Measurements from ENCODE around the gene PLCL1. TPM values are rescaled to one million over a fixed set of nuclear protein-coding genes. Genes with fewer than 3 reads are reported as not detected.

The PLCL1 gene
- polyA plus RNA-seq (2012; rRNA removed): 7.7 and 10.3 TPM in 2 replicates
- polyA plus RNA-seq (2012; cell fraction: cytosol; rRNA removed): 12.6 and 15.5 TPM in 2 replicates
- 2.8 and 6.3 TPM in 2 replicates for polyA plus RNA-seq (2012; cell fraction: nucleus; rRNA removed)

GRCh38 chr2:197804049-197804757 lies at the start of gene PLCL1:
Gene PLCL1, plus strand, starts transcription at chr2:197804593.
- POLR2A ChIA-PET: no interaction called here
- Histone ChIP-seq H3K27me3 (ENCODE audit: insufficient read depth) (no peaks in the 10 kb centered on the region), H3K9ac (peak within 1 kb of the TSS; percentile 65), H3K79me2 (ENCODE audit: insufficient read depth) (peaks cover 51% of the 10 kb centered on the region), H3K9me2 (no peaks in the 10 kb centered on the region), H3K36me3 (replicated peaks in 1 of 2; ENCODE audit: control insufficient read depth in 1 of 2, insufficient read depth in 2 of 2, low read length in 1 of 2) (no peaks in the 10 kb centered on the region), H2AFZ (ENCODE audit: low read depth) (peak within 1 kb of the TSS; percentile 85), H3F3A (replicated peaks; ENCODE audit: insufficient read depth) (no peaks in the 10 kb centered on the region), H3K4me1 (ENCODE audit: control insufficient read depth in 1 of 2, insufficient read depth in 2 of 2, low read depth in 1 of 2, low read length in 1 of 2) (peaks cover 0 to 10% of the 10 kb centered on the region in 2 experiments; a peak in 2 of 4 replicates), H3K9me3 (no peaks in the 10 kb centered on the region), H3K27ac (ENCODE audit: low read depth in 2 of 2, low read length in 1 of 2) (peak within 1 kb of the TSS in 1 of 2 experiments; percentile 51; a peak in 2 of 4 replicates), H3K4me3 (ENCODE audit: low read depth in 2 of 2, low read length in 1 of 2) (peak within 1 kb of the TSS; percentile 85 to 92), H4K20me1 (ENCODE audit: insufficient read depth) (no peaks in the 10 kb centered on the region; the same call in 1 of the 2 replicates), H3K4me2 (peak within 1 kb of the TSS; percentile 79)
- 1% methylated on average over 24 of the region's 50 CpGs for WGBS (ENCODE audit: low lambda C conversion rate)
- DNase-seq: peak; percentile 93
- CTCF ChIA-PET: interaction anchor here (0.9 to 1.8 kb wide), 16 partner anchors 9 to 495 kb away, joined by 3 to 24 read pairs (median 4); no protein-coding TSS in a partner anchor
- TF ChIP-seq, protein P1, sequence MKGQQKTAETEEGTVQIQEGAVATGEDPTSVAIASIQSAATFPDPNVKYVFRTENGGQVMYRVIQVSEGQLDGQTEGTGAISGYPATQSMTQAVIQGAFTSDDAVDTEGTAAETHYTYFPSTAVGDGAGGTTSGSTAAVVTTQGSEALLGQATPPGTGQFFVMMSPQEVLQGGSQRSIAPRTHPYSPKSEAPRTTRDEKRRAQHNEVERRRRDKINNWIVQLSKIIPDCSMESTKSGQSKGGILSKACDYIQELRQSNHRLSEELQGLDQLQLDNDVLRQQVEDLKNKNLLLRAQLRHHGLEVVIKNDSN (IDR thresholded peaks at IDR 0.05; ENCODE audit: borderline replicate concordance, low read depth): no peak
- peak; percentile 99 for TF ChIP-seq SIN3A (IDR thresholded peaks at IDR 0.05; ENCODE audit: borderline replicate concordance, low read depth, low read length)
- TF ChIP-seq RXRA (IDR thresholded peaks at IDR 0.05; ENCODE audit: borderline replicate concordance, low read depth): no peak
- TF ChIP-seq ZBTB33 (IDR thresholded peaks at IDR 0.05; ENCODE audit: borderline replicate concordance, low read depth): 0 out of 2 replicates have a peak, but pooled peaks have one; percentile 16
- TF ChIP-seq MEF2A (IDR thresholded peaks at IDR 0.05; ENCODE audit: borderline replicate concordance, low read depth): no peak
- no peak for TF ChIP-seq NFIC (IDR thresholded peaks at IDR 0.05; ENCODE audit: borderline replicate concordance)
- TF ChIP-seq GATA2 (CRISPR knock-in tag; IDR thresholded peaks at IDR 0.05): no peak
- no peak for TF ChIP-seq EZH2phosphoT487 (IDR thresholded peaks at IDR 0.05; ENCODE audit: borderline replicate concordance, low read depth)
- no peak for TF ChIP-seq RCOR1 (IDR thresholded peaks at IDR 0.05; ENCODE audit: low read length)
- TF ChIP-seq YY1 (IDR thresholded peaks at IDR 0.05; ENCODE audit: low read depth): no peak; the same call in 1 of the 2 replicates
- TF ChIP-seq FOXJ3 (CRISPR knock-in tag; IDR thresholded peaks at IDR 0.05): no peak
- no peak for TF ChIP-seq SMC3 (IDR thresholded peaks at IDR 0.05; ENCODE audit: low read depth, low read length)
- TF ChIP-seq NRF1 (IDR thresholded peaks at IDR 0.05; ENCODE audit: low read depth, low read length): no peak
- no peak; the same call in 1 of the 2 replicates for TF ChIP-seq POLR2AphosphoS5 (IDR thresholded peaks at IDR 0.05; ENCODE audit: low read depth, low read length)
- no peak for TF ChIP-seq GABPA (IDR thresholded peaks at IDR 0.05; ENCODE audit: low read depth)
- TF ChIP-seq MAX (IDR thresholded peaks at IDR 0.05; ENCODE audit: low read depth): peak; percentile 86
- TF ChIP-seq FOXM1 (IDR thresholded peaks at IDR 0.05; ENCODE audit: low read depth): no peak
- 0 out of 2 replicates have a peak, but pooled peaks have one; percentile 7 for TF ChIP-seq TCF12 (IDR thresholded peaks at IDR 0.05)
- TF ChIP-seq EP300 (IDR thresholded peaks at IDR 0.05; ENCODE audit: borderline replicate concordance in 1 of 2, low read depth in 1 of 2, low read length in 1 of 2): no peak
- TF ChIP-seq ELF1 (IDR thresholded peaks at IDR 0.05): 0 out of 2 replicates have a peak, but pooled peaks have one; percentile 23
- TF ChIP-seq, protein P2, sequence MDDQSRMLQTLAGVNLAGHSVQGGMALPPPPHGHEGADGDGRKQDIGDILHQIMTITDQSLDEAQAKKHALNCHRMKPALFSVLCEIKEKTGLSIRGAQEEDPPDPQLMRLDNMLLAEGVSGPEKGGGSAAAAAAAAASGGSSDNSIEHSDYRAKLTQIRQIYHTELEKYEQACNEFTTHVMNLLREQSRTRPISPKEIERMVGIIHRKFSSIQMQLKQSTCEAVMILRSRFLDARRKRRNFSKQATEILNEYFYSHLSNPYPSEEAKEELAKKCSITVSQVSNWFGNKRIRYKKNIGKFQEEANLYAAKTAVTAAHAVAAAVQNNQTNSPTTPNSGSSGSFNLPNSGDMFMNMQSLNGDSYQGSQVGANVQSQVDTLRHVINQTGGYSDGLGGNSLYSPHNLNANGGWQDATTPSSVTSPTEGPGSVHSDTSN (IDR thresholded peaks at IDR 0.05): peak; percentile 100
- TF ChIP-seq MXI1 (IDR thresholded peaks at IDR 0.05; ENCODE audit: low read depth, low read length): peak; percentile 93
- TF ChIP-seq, protein P3, sequence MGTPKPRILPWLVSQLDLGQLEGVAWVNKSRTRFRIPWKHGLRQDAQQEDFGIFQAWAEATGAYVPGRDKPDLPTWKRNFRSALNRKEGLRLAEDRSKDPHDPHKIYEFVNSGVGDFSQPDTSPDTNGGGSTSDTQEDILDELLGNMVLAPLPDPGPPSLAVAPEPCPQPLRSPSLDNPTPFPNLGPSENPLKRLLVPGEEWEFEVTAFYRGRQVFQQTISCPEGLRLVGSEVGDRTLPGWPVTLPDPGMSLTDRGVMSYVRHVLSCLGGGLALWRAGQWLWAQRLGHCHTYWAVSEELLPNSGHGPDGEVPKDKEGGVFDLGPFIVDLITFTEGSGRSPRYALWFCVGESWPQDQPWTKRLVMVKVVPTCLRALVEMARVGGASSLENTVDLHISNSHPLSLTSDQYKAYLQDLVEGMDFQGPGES (IDR thresholded peaks at IDR 0.05; ENCODE audit: low read depth, low read length): peak; percentile 69
- TF ChIP-seq, protein P4, sequence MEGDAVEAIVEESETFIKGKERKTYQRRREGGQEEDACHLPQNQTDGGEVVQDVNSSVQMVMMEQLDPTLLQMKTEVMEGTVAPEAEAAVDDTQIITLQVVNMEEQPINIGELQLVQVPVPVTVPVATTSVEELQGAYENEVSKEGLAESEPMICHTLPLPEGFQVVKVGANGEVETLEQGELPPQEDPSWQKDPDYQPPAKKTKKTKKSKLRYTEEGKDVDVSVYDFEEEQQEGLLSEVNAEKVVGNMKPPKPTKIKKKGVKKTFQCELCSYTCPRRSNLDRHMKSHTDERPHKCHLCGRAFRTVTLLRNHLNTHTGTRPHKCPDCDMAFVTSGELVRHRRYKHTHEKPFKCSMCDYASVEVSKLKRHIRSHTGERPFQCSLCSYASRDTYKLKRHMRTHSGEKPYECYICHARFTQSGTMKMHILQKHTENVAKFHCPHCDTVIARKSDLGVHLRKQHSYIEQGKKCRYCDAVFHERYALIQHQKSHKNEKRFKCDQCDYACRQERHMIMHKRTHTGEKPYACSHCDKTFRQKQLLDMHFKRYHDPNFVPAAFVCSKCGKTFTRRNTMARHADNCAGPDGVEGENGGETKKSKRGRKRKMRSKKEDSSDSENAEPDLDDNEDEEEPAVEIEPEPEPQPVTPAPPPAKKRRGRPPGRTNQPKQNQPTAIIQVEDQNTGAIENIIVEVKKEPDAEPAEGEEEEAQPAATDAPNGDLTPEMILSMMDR (IDR thresholded peaks at IDR 0.05): 0 out of 2 replicates have a peak, but pooled peaks have one; percentile 6

Data from SK-N-SH (cell line).